ENCODE measurements around the gene DNAH8.

The DNAH8 gene

GRCh38 chr6:39053016-39053624, 338.0 kb downstream of the DNAH8 start:
- no peak for DNase-seq (ENCODE audit: low read depth)
- H3K4me3 ChIP-seq (replicated peaks; ENCODE audit: low read depth, low read length) = no peak overlapping the region
- TF ChIP-seq, protein P1, sequence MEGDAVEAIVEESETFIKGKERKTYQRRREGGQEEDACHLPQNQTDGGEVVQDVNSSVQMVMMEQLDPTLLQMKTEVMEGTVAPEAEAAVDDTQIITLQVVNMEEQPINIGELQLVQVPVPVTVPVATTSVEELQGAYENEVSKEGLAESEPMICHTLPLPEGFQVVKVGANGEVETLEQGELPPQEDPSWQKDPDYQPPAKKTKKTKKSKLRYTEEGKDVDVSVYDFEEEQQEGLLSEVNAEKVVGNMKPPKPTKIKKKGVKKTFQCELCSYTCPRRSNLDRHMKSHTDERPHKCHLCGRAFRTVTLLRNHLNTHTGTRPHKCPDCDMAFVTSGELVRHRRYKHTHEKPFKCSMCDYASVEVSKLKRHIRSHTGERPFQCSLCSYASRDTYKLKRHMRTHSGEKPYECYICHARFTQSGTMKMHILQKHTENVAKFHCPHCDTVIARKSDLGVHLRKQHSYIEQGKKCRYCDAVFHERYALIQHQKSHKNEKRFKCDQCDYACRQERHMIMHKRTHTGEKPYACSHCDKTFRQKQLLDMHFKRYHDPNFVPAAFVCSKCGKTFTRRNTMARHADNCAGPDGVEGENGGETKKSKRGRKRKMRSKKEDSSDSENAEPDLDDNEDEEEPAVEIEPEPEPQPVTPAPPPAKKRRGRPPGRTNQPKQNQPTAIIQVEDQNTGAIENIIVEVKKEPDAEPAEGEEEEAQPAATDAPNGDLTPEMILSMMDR (IDR thresholded peaks at IDR 0.05; ENCODE audit: low read length, missing control alignments) = no peak

- DNase-seq (ENCODE audit: low read depth) = no peak
- no peak overlapping the region for H3K4me3 ChIP-seq (replicated peaks; ENCODE audit: low read depth, low read length)
- TF ChIP-seq, protein P1 (IDR thresholded peaks at IDR 0.05; ENCODE audit: low read length, missing control alignments) = no peak
These were observed 338.9 kb downstream of the DNAH8 start for GRCh38 chr6:39053854-39054576.

DNA sequence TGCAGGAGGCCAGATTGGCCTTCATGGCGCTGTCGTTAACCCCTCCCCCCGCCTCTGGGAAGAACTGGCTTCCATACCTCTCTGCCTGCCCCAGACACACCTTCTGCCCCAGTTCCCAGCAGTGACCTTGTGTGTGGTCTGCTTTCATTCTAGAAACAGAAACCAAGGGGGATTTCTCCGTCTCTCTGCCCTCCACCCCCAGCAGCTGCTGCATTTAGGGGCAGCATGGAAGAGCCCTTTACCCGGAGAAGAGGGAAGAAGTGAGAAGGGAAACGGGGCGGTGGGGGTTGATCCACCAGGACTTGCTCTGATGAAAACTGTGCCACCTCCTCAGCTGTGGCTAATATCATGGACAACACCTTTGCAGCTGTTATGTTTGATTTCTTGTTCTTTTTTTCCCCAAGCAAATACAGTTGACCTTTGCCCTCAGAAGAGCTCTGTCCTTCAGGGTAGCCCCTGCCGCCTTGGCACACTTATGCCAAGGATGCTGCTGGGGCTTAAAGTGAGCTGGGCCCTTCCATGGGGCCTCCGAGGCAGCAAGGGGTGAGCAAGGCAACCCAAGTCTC, 339.5 kb downstream of the DNAH8 start:
- no peak overlapping the region for H3K4me3 ChIP-seq (replicated peaks; ENCODE audit: low read depth, low read length)
- TF ChIP-seq, protein P1 (IDR thresholded peaks at IDR 0.05; ENCODE audit: low read length, missing control alignments) = no peak
- DNase-seq (ENCODE audit: low read depth) = no peak

- no peak for DNase-seq (ENCODE audit: low read depth)
- TF ChIP-seq, protein P1 (IDR thresholded peaks at IDR 0.05; ENCODE audit: low read length, missing control alignments) = no peak
These were observed 340.6 kb downstream of the DNAH8 start for GRCh38 chr6:39055661-39056060.

DNA sequence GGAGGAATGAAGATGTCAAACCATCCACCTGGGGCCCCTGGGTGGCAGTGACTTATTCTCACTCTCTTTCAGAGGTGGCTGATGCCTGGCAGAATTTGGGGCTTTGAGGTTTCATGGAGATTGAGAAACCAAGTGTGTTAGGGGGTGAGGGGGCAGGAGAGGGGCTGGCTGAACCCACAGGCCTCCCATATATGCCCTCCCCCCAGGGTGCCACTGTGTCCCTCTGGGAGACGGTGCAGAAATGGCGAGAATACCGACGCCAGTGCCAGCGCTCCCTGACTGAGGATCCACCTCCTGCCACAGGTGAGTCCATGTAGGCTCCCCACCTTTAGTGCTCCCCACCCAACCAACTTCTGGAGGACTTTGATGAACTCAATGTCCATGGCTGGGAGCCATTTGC, 341.1 kb downstream of the DNAH8 start:
- TF ChIP-seq, protein P1 (IDR thresholded peaks at IDR 0.05; ENCODE audit: low read length, missing control alignments) = no peak
- no peak overlapping the region for H3K4me3 ChIP-seq (replicated peaks; ENCODE audit: low read depth, low read length)
- no peak for DNase-seq (ENCODE audit: low read depth)

More at GRCh38 chr6:39055661-39056060, 340.6 kb downstream of the DNAH8 start:
- H3K4me3 ChIP-seq (replicated peaks; ENCODE audit: low read depth, low read length) = no peak overlapping the region

- H3K4me3 ChIP-seq (replicated peaks; ENCODE audit: low read depth, low read length) = no peak overlapping the region
- TF ChIP-seq, protein P1 (IDR thresholded peaks at IDR 0.05; ENCODE audit: low read length, missing control alignments) = no peak
- DNase-seq (ENCODE audit: low read depth) = no peak
These were observed 341.6 kb downstream of the DNAH8 start for GRCh38 chr6:39056681-39057080.
